ENCODE data around the gene TMEM245. TPM values are rescaled to one million over a fixed set of nuclear protein-coding genes. Genes with fewer than 3 reads are reported as not detected.
A peak's percentile ranks its signal among the peaks of the same experiment; 100 is the strongest.

TMEM245 gene
- polyA plus RNA-seq (2013, experiment 1 of 2), result 28.2 TPM
- 27.8 TPM for polyA plus RNA-seq (2013, experiment 2 of 2)

DNA sequence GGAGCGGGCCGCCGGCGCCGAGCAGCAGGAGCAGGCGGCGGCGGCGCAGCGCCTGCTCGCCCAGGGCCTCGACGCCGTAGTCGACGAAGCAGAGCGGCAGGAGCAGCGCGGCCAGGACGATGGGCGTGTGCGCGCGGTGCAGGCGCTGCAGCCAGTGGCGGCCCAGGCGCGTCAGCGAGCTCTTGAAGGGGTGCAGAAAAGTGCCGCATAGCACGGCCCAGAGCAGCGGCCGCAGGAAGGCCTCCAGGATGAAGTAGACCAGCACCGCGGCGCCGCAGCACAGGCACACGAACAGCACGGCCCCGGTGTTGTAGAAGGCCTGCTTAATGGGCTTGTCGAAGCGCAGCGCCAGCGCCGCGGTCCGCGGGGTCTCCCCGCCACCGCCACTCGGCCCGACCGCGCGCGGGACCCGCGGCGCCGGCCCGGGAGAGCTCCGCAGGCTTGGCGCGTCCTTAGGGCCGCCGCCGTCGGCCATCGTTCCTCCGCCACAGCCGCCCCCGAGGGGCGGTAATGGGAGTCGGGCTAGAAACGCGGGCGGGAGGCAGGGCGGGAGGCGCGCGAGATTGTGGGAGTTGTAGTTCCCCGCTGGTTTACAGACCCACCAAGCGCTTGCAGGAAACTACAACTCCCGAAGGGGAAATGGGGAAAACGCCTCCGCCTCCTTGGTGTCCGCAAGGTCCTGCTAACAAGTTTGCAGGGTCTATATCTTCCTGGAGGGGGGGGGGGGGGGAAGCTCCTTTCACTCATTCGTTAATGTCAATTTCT is at the start of gene TMEM245:
TSS of gene TMEM245 (minus strand) at position 509 of the 765 bp plus-strand sequence. CDS start at position 475, 34 bp downstream.
- H3K4me1 ChIP-seq (ENCODE audit: control insufficient read depth, low read depth, low read length), result peaks cover 9% of the 10 kb centered on the region
- H2AK5ac ChIP-seq (ENCODE audit: low read length), result no peak within 1 kb of the TSS
- H3K4ac ChIP-seq (ENCODE audit: low read depth, low read length), result peak within 1 kb of the TSS; percentile 60
- H2BK120ac ChIP-seq (ENCODE audit: low read depth, low read length), result no peak within 1 kb of the TSS
- no CpG with 5 or more reads among the region's 88 CpGs for WGBS (ENCODE audit: extremely low coverage, insufficient coverage, low lambda C conversion rate)
- no peaks in the 10 kb centered on the region for H3K36me3 ChIP-seq (ENCODE audit: control insufficient read depth, insufficient read depth, low read length)
- H3K27ac ChIP-seq (ENCODE audit: low read depth, low read length), result peak within 1 kb of the TSS; percentile 86
- H3K27me3 ChIP-seq (ENCODE audit: insufficient read depth, low read length, poor library complexity), result no peaks in the 10 kb centered on the region
- peak within 1 kb of the TSS; percentile 95 for H3K56ac ChIP-seq (ENCODE audit: low read length)
- H3K4me2 ChIP-seq (ENCODE audit: low read length), result peak within 1 kb of the TSS; percentile 93
- peak within 1 kb of the TSS; percentile 81 for H3K18ac ChIP-seq (ENCODE audit: low read length)
- H3K4me3 ChIP-seq (ENCODE audit: low read length), result peak within 1 kb of the TSS; percentile 91
- H3K9ac ChIP-seq (ENCODE audit: low read length), result peak within 1 kb of the TSS; percentile 95
- H3K79me1 ChIP-seq (ENCODE audit: low read length), result peaks cover 13% of the 10 kb centered on the region
- peaks cover 43% of the 10 kb centered on the region for H3K79me2 ChIP-seq (ENCODE audit: control insufficient read depth, insufficient read depth, low read length)
- H4K8ac ChIP-seq (ENCODE audit: low read depth, low read length), result no peak within 1 kb of the TSS
- no peak within 1 kb of the TSS for H2BK15ac ChIP-seq (replicated peaks; ENCODE audit: low read depth)
- H4K5ac ChIP-seq (ENCODE audit: low read length), result peak within 1 kb of the TSS; percentile 61
- peak within 1 kb of the TSS; percentile 86 for H3K23ac ChIP-seq (ENCODE audit: low read length)
- no peak within 1 kb of the TSS for H2BK5ac ChIP-seq (ENCODE audit: low read length)
- peak; percentile 100 for DNase-seq

DNA sequence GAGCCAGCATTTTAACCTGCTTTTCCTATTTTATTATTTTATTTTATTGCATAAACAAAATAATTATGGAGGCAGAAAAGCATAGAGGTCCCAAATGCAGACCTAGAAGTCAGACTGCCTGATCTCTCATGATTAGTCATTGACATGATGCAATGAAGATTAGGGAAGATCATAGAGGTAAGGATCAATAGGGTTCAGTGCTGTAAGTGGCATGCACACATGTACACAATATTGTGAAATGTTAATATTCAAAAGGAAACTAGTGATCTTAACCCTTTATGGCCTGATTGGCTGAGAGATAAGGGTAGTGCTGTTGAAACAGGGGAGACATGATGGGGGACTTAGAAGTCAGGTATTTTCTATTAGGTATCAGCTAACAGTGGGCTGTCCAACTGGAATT is 48.4 kb upstream of the TMEM245 start:
- no peak overlapping the region for H3K4me2 ChIP-seq (ENCODE audit: low read length)
- no peak overlapping the region for H4K8ac ChIP-seq (ENCODE audit: low read depth, low read length)
- H2BK15ac ChIP-seq (replicated peaks; ENCODE audit: low read depth), result no peak overlapping the region
- no peak overlapping the region for H2BK5ac ChIP-seq (ENCODE audit: low read length)
- no peak overlapping the region for H3K4me3 ChIP-seq (ENCODE audit: low read length)
- H3K27ac ChIP-seq (ENCODE audit: low read depth, low read length), result no peak overlapping the region
- no peaks in the 10 kb centered on the region for H3K79me1 ChIP-seq (ENCODE audit: low read length)
- no peak overlapping the region for H3K9ac ChIP-seq (ENCODE audit: low read length)
- no peak overlapping the region for H3K56ac ChIP-seq (ENCODE audit: low read length)
- H3K4ac ChIP-seq (ENCODE audit: low read depth, low read length), result no peak overlapping the region
- no peak overlapping the region for H4K5ac ChIP-seq (ENCODE audit: low read length)
- no peaks in the 10 kb centered on the region for H3K36me3 ChIP-seq (ENCODE audit: control insufficient read depth, insufficient read depth, low read length)
- H3K23ac ChIP-seq (ENCODE audit: low read length), result no peak overlapping the region
- no peak for DNase-seq
- H2BK120ac ChIP-seq (ENCODE audit: low read depth, low read length), result no peak overlapping the region
- H2AK5ac ChIP-seq (ENCODE audit: low read length), result no peak overlapping the region
- H3K79me2 ChIP-seq (ENCODE audit: control insufficient read depth, insufficient read depth, low read length), result no peaks in the 10 kb centered on the region
- no peaks in the 10 kb centered on the region for H3K4me1 ChIP-seq (ENCODE audit: control insufficient read depth, low read depth, low read length)
- H3K27me3 ChIP-seq (ENCODE audit: insufficient read depth, low read length, poor library complexity), result peaks cover 8% of the 10 kb centered on the region
- H3K18ac ChIP-seq (ENCODE audit: low read length), result no peak overlapping the region

DNA sequence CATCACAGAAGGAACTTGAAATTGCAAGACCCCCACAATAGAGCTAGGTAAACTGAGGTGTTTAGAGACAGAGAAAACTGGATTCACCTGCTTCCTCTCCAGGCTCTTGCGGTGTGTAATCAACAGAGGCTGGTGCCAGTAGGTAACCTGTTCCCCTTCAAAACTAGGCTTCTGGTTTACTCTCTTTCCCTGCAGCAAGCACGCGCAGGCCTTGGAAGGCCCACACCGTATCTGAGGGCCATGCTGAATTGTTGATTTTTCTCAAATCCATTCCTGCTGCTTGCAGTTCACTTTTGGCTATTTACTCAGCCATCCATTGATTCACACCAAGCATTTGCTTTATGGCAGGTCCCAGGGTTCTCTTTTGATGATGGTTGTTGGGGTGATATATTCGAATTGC is 48.0 kb upstream of the TMEM245 start:
- Histone ChIP-seq H2BK15ac (replicated peaks; ENCODE audit: low read depth) (no peak overlapping the region), H3K27me3 (ENCODE audit: insufficient read depth, low read length, poor library complexity) (peaks cover 8% of the 10 kb centered on the region), H3K79me1 (ENCODE audit: low read length) (no peaks in the 10 kb centered on the region), H4K5ac (ENCODE audit: low read length) (no peak overlapping the region), H3K27ac (ENCODE audit: low read depth, low read length) (no peak overlapping the region), H3K4me3 (ENCODE audit: low read length) (no peak overlapping the region), H4K8ac (ENCODE audit: low read depth, low read length) (no peak overlapping the region), H3K18ac (ENCODE audit: low read length) (no peak overlapping the region), H3K9ac (ENCODE audit: low read length) (no peak overlapping the region), H3K36me3 (ENCODE audit: control insufficient read depth, insufficient read depth, low read length) (no peaks in the 10 kb centered on the region), H3K4ac (ENCODE audit: low read depth, low read length) (no peak overlapping the region), H3K23ac (ENCODE audit: low read length) (no peak overlapping the region), H2AK5ac (ENCODE audit: low read length) (no peak overlapping the region), H3K56ac (ENCODE audit: low read length) (no peak overlapping the region), H3K79me2 (ENCODE audit: control insufficient read depth, insufficient read depth, low read length) (no peaks in the 10 kb centered on the region), H3K4me2 (ENCODE audit: low read length) (no peak overlapping the region), H2BK5ac (ENCODE audit: low read length) (no peak overlapping the region), H3K4me1 (ENCODE audit: control insufficient read depth, low read depth, low read length) (no peaks in the 10 kb centered on the region), H2BK120ac (ENCODE audit: low read depth, low read length) (no peak overlapping the region)
- DNase-seq, result no peak
- WGBS (ENCODE audit: extremely low coverage, insufficient coverage, low lambda C conversion rate), result no CpG with 5 or more reads among the region's 5 CpGs

DNA sequence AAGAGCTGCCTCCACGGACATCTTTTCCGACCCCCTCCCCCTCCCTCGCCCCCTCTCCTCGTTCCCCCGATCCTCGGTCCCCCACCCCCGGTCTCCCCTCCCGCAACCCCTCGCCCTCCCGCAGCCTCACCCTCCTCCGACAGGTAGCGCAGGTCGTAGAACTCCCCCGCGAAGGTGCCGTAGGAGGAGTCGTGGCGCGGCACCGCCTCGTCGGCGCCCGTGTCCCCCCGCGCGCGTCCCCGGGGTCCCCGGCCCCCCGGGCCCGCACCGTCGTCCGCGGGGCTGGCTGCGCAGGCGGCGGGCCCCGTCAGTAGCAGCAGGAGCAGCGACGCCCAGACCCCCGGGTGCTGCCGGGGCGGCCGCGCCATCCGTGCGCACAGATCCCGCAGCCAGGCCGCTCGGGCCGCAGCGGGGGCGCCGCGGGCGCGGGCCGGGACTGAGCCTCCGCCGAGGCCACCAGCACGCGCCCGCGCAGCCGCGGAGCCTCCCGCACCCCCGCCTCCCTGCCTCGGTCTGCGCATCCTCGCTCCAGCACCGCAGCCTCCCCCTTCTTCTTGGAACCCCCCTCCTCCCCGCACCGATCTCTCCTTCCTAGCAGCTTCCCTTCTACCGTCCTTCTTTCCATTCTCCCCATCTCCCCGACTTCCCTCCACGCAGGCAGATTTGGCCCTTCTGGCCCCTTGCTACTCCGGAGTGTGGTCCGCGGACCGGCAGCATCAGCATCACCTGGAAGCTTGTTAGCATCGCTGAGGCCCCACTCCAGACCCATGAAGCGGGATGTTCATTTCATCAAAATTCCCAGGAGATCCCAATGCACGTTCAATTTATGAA is 47.2 kb upstream of the TMEM245 start, which contains the start of gene FRRS1L:
TSS of gene FRRS1L (minus strand) at position 479 of the 831 bp plus-strand sequence. CDS start at position 368, 111 bp downstream.
- no peak within 1 kb of the TSS for H4K8ac ChIP-seq (ENCODE audit: low read depth, low read length)
- H3K4me2 ChIP-seq (ENCODE audit: low read length), result peak within 1 kb of the TSS; percentile 48
- H3K79me2 ChIP-seq (ENCODE audit: control insufficient read depth, insufficient read depth, low read length), result no peaks in the 10 kb centered on the region
- H3K79me1 ChIP-seq (ENCODE audit: low read length), result no peaks in the 10 kb centered on the region
- no peak for DNase-seq
- no peaks in the 10 kb centered on the region for H3K4me1 ChIP-seq (ENCODE audit: control insufficient read depth, low read depth, low read length)
- no peak within 1 kb of the TSS for H2AK5ac ChIP-seq (ENCODE audit: low read length)
- H3K18ac ChIP-seq (ENCODE audit: low read length), result no peak within 1 kb of the TSS
- H3K23ac ChIP-seq (ENCODE audit: low read length), result peak within 1 kb of the TSS; percentile 45
- no peak within 1 kb of the TSS for H2BK15ac ChIP-seq (replicated peaks; ENCODE audit: low read depth)
- no peak within 1 kb of the TSS for H4K5ac ChIP-seq (ENCODE audit: low read length)
- no CpG with 5 or more reads among the region's 86 CpGs for WGBS (ENCODE audit: extremely low coverage, insufficient coverage, low lambda C conversion rate)
- no peak within 1 kb of the TSS for H2BK5ac ChIP-seq (ENCODE audit: low read length)
- H3K4ac ChIP-seq (ENCODE audit: low read depth, low read length), result no peak within 1 kb of the TSS
- H3K9ac ChIP-seq (ENCODE audit: low read length), result peak within 1 kb of the TSS; percentile 29
- H3K4me3 ChIP-seq (ENCODE audit: low read length), result no peak within 1 kb of the TSS
- no peaks in the 10 kb centered on the region for H3K36me3 ChIP-seq (ENCODE audit: control insufficient read depth, insufficient read depth, low read length)
- H2BK120ac ChIP-seq (ENCODE audit: low read depth, low read length), result no peak within 1 kb of the TSS
- H3K27ac ChIP-seq (ENCODE audit: low read depth, low read length), result no peak within 1 kb of the TSS
- H3K27me3 ChIP-seq (ENCODE audit: insufficient read depth, low read length, poor library complexity), result peaks cover 8% of the 10 kb centered on the region
- H3K56ac ChIP-seq (ENCODE audit: low read length), result peak within 1 kb of the TSS; percentile 25

DNA sequence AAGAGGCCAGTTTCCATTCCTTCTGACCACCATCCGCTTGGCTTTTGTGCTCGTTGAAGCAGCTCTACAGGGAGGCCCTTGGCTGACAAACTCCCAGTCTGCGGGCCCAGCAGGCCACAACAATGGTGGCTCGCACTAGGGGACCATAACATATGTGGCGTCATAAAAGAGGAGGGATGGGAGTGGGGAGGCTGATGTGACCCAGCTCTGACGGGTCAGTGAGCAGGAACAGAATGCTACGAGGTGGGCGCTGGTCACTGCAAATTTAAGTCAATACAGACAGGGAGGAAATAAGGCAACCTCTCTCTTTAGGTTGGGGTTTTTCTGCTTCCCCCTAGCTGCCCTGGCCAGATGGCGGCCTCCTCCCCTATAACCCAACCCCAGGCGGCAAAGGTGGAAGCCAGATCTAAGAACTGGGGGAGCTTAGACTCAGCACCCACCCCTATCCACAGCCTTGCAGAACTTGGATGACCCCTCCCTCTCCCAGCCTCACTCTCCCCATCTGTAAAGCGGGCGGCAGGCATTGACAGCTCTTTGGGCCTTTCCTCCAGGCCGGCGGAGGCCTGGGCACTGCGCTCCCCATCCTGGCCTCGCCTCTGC is 46.5 kb upstream of the TMEM245 start:
- H3K79me2 ChIP-seq (ENCODE audit: control insufficient read depth, insufficient read depth, low read length), result no peaks in the 10 kb centered on the region
- no peak overlapping the region for H3K18ac ChIP-seq (ENCODE audit: low read length)
- no CpG with 5 or more reads among the region's 16 CpGs for WGBS (ENCODE audit: extremely low coverage, insufficient coverage, low lambda C conversion rate)
- H4K8ac ChIP-seq (ENCODE audit: low read depth, low read length), result no peak overlapping the region
- no peak overlapping the region for H2BK120ac ChIP-seq (ENCODE audit: low read depth, low read length)
- H4K5ac ChIP-seq (ENCODE audit: low read length), result no peak overlapping the region
- no peak overlapping the region for H3K27ac ChIP-seq (ENCODE audit: low read depth, low read length)
- DNase-seq, result no peak
- no peak overlapping the region for H3K56ac ChIP-seq (ENCODE audit: low read length)
- no peaks in the 10 kb centered on the region for H3K79me1 ChIP-seq (ENCODE audit: low read length)
- H3K27me3 ChIP-seq (ENCODE audit: insufficient read depth, low read length, poor library complexity), result peaks cover 8% of the 10 kb centered on the region
- H3K4ac ChIP-seq (ENCODE audit: low read depth, low read length), result no peak overlapping the region
- H3K23ac ChIP-seq (ENCODE audit: low read length), result peak overlapping the region; percentile 45
- no peak overlapping the region for H3K9ac ChIP-seq (ENCODE audit: low read length)
- H3K36me3 ChIP-seq (ENCODE audit: control insufficient read depth, insufficient read depth, low read length), result no peaks in the 10 kb centered on the region
- H2BK15ac ChIP-seq (replicated peaks; ENCODE audit: low read depth), result no peak overlapping the region
- no peak overlapping the region for H2AK5ac ChIP-seq (ENCODE audit: low read length)
- no peak overlapping the region for H3K4me3 ChIP-seq (ENCODE audit: low read length)
- no peak overlapping the region for H2BK5ac ChIP-seq (ENCODE audit: low read length)
- H3K4me2 ChIP-seq (ENCODE audit: low read length), result no peak overlapping the region
- no peaks in the 10 kb centered on the region for H3K4me1 ChIP-seq (ENCODE audit: control insufficient read depth, low read depth, low read length)

Measured in mesendoderm (in vitro differentiated cells).